ENCODE data around the gene ATP6V0E1. TPM values are rescaled to one million over a fixed set of nuclear protein-coding genes. Genes with fewer than 3 reads are reported as not detected.

ATP6V0E1 gene
- 268 to 386 TPM (median 357 TPM) in 5 replicates for total RNA-seq (2022; extraction: Qiagen RNA extraction; ENCODE audit: low read depth)

GRCh38 chr5:172983542-172984243 is at the start of gene ATP6V0E1:
Gene ATP6V0E1 (plus strand): TSS chr5:172983771. CDS start chr5:172983861, 90 bp downstream.

GRCh38 chr5:173055983-173056782 is 72.6 kb downstream of the ATP6V0E1 start, which contains the start of gene CREBRF:
Gene CREBRF (plus strand): TSS chr5:173056352. CDS start chr5:173080776, 24,424 bp downstream.

Other genes starting within 250 kb of the ATP6V0E1 start
- 223 to 327 TPM (median 295 TPM) in 5 replicates for gene DUSP1, start 212.6 kb upstream of the ATP6V0E1 start, total RNA-seq (2022; extraction: Qiagen RNA extraction; ENCODE audit: low read depth)
- gene ERGIC1, start 149.5 kb upstream of the ATP6V0E1 start, total RNA-seq (2022; extraction: Qiagen RNA extraction; ENCODE audit: low read depth) = 264 to 321 TPM (median 304 TPM) in 5 replicates
- gene RPL26L1, start 24.3 kb upstream of the ATP6V0E1 start, total RNA-seq (2022; extraction: Qiagen RNA extraction; ENCODE audit: low read depth) = 116 to 128 TPM (median 121 TPM) in 5 replicates
- gene CREBRF, start 72.6 kb downstream of the ATP6V0E1 start, total RNA-seq (2022; extraction: Qiagen RNA extraction; ENCODE audit: low read depth) = 2.0 to 3.4 TPM (median 2.5 TPM) in 5 replicates
- gene BNIP1, start 160.8 kb downstream of the ATP6V0E1 start, total RNA-seq (2022; extraction: Qiagen RNA extraction; ENCODE audit: low read depth) = 16.2 to 18.9 TPM (median 17.1 TPM) in 5 replicates